Inflammatory macrophage treated with lipopolysaccharide for 4 hours (primary cell): ENCODE results near the gene FAM32A.
A peak's percentile ranks its signal among the peaks of the same experiment; 100 is the strongest.
"Not testable (repeated sequence)": the region's sequence is repeated elsewhere in the genome, so short reads cannot be mapped to it uniquely, and the experiment has no call there.

Experiments
- DNase-seq: peaks from one replicate; pipeline ENCODE4 v3.0.0-alpha.2; 2020

FAM32A gene

DNA sequence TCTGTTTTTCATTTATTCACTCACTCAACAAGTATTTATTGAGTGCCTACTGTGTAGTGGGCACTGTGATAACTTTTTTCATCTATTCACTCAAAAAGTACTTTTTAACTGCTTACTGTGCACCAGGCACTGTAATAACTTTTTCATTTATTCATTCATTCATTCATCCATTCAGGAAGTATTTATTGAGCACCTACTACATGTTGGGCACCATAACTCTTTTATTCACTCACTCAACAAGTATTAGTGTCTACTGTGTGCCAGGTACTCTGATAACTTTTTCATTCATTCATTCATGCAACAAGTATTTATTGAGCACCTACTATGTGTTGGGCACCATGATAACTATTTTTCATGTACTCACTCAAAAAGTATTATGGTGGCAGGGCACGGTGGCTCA lies 18.8 kb upstream of the FAM32A start:
- no peak for DNase-seq

- DNase-seq = no peak
Observed at GRCh38 chr19:16167055-16167454, 18.2 kb upstream of the FAM32A start.

DNA sequence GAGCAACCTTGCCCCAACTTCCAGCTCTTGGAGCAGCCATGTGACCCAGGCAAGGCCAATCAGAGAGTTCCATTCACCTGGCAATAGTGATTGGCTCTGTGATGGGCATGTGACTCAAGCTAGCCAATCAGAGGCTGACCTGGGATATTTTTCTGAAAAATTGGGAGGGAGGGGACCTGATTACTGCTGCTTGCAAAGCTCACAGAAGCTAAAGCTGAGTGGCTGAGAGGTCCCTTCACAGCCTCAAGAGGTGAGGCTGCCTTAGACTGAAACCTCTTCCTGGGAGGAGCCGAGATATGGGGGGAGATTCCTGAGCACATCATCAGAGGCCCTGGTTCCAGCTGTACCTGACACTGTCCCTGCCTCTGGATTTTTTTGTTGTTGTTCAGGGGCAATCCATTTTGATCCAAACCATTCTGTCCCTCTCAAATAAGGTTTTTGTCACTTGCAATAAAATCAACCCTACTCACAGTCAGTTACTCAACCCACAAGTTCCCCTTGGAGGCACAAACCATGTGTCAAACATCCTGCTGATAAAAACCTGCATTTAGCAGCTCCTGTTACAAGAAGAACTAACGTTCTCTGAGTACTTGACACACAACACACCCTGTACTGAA lies 16.6 kb upstream of the FAM32A start:
- DNase-seq = peak; percentile 69

GRCh38 chr19:16170134-16170533 lies 15.1 kb upstream of the FAM32A start:
- no peak for DNase-seq

DNA sequence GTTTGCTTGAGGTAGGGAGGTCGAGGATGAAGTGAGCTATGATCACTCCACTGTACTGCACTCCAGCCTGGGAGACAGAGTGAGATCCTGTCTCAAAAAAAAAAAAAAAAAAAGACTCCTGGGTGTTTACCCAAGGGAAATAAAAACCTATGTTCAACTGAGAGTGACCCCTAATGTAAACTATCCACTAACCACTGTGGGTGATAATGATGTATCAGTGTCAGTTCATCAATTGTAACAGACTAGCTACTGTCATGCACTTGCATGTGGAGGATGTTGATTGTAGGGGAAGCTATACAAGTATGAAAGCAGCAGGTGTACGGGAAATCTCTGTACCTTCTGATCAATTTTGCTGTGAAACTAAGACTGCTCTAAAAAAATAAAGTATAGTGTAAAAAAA lies 9.3 kb upstream of the FAM32A start:
- DNase-seq = no peak

GRCh38 chr19:16178866-16179265 lies 6.3 kb upstream of the FAM32A start:
- not testable (repeated sequence) for DNase-seq

GRCh38 chr19:16180611-16181010 lies 4.6 kb upstream of the FAM32A start:
- no peak for DNase-seq

DNA sequence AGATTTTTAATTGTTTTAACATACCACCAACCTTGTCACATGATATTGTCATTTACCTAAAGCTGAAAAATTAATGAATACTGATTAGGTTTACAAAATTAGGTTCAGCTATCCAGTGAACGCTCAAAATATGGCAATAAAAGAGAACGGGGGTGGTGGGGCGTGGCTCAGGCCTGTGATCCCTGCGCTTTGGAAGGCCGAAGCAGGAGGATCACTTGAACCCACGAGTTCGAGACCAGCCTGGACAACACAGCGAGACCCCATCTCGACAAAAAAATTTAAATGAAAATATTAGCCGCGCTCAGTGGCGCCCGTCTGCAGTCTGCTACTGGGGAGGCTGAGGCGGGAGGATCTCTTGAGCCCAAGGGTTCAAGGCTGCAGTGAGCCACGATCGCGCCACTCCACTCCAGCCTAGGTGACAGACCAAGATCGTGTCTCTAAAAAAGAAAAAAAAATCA lies 516 bp upstream of the FAM32A start:
- no peak for DNase-seq

DNA sequence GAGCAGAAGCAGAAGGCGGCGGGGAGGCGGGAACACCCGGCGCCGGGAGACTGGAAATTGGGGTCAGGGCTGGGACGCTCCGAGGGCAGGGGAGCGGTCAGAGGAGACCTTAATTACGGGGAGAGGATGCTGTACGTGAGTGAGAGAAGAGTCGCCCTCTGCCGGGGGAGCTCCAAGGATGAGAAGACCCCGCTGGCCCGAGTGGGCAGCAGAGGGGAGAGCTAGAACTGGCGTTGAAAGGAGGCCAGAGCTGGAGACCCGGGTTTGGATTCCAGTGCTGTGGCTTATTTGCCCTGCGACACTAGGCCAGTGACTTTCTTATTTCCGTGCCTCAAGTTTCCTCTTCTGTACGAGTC lies 536 bp downstream of the FAM32A start:
- peak; percentile 51 for DNase-seq

GRCh38 chr19:16188521-16188920 lies 3.3 kb downstream of the FAM32A start:
- DNase-seq = no peak

DNA sequence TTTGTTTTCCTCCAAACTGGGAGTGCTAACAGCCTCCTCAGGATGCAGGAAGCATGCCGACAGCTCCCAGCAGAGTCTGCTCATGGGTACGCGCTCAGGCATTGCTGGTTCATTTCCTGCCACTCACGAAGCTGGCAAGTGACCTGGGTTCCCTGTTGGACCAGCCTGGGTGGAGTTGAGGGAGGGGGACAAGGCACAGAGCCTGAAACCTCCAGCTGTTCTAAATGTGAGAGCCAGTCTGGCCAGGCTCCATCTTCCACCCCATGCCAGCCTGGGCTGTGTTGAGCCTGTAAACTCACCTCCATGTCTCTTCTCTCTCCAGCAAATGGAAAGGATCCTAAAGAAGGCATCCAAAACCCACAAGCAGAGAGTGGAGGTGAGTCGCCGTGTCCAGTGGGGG lies 5.0 kb downstream of the FAM32A start:
- DNase-seq = no peak

DNA sequence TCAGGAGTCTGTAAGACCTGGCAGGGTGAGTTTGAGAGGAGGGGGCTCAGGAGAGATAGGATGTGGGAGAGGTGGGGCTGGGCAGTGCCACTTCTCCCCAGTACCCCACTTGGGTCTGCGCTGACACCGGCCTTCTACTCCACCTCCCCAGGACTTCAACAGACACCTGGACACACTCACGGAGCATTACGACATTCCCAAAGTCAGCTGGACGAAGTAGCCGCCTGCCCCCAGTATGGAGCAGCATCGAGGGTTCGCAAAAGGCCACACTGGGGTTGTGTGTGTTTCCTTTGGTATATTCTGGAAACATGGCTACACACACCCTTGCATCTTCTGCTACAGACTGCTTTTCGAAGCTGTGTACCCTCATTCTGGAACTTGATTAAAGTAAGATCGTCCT lies 5.5 kb downstream of the FAM32A start:
- DNase-seq = no peak

- no peak for DNase-seq
Observed at GRCh38 chr19:16191216-16191908, 6.2 kb downstream of the FAM32A start.

DNA sequence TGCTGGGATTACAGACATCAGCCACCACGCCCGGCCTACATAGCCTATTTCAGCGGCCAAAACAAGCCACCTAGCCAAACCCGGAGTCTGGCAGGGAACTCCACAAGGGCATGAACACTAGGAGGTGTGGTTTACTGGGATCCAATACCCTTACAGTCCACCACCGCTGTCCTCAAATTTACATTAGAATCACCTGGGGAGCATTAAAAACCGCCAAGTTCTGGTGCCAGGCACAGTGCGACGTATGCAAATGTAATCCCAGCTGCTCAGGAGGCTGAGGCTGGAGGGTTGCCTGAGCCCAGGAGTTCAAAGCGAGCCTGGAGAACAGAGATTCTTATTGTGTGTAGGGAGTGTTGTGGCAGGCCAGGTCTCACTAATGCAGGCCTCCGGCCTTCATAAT lies 8.3 kb downstream of the FAM32A start:
- no peak for DNase-seq

GRCh38 chr19:16197188-16197621 lies 12.0 kb downstream of the FAM32A start:
- peak; percentile 21 for DNase-seq

DNA sequence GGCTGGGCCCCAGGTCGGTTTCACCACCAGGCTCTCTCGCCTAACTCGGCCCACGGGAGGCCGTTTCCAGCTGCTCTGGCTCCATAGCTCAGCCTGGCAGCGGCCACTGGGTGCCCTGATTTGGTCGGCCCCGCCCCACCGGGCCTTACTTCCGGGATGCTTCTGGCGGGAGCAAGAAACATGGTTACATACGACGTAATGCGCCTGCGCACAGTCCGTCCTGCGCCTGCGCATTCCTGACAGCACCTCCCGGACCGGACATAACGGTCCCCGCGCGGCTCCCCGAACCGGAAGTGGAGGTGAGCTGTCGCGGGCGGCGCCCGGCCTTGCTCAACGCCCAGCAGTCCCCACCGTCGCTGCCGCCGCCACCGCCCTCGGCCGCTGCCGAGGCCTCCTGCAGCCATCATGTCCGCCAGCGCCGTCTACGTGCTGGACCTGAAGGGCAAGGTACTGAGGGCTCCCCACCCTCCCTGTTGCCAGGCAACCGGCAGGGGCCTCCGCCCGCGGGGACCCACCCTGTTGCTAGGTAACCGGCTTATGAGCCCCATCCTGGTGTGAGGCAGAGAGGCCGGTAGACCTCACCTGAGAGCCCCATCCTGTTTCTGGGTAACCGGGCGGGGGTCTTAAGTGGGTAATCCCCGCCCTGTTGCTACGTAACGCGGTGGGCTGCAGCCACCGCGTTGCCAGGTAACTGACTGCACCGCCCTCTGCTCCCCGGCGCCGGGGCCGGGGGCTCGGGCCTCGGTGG lies 12.6 kb downstream of the FAM32A start, which contains the start of gene AP1M1:
AP1M1 (plus strand) TSS at position 290 of the 748 bp plus-strand sequence; CDS start at position 406, 116 bp downstream.
- peak; percentile 99 for DNase-seq

GRCh38 chr19:16198370-16198651 lies 13.1 kb downstream of the FAM32A start:
- DNase-seq = peak; percentile 5

GRCh38 chr19:16199275-16199932 lies 14.2 kb downstream of the FAM32A start:
- no peak for DNase-seq

- peak; percentile 57 for DNase-seq
Observed at GRCh38 chr19:16200038-16201010, 15.1 kb downstream of the FAM32A start.

DNA sequence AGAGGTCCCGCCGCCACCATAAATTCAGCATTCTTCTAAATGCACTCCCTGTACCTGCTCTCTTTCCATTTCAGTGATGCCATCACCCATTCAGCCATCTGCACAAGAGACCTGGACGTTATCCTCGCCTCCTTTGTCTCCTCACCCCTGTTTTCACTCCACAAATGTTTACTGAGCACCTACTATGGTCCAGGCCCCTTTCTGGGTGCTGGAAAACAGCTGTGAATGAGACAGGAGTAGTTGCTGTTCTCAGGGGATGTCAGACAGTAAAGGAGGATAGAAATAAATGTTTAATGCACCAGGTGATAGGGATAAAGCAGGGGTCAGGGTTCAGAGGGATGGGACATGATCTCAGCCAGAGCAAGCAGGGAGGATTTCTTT lies 15.8 kb downstream of the FAM32A start:
- DNase-seq = no peak

GRCh38 chr19:16202320-16203255 lies 17.4 kb downstream of the FAM32A start:
- DNase-seq = no peak
